Kidney glomerular epithelial cell (primary cell): ENCODE measurements around the gene TRAPPC12.
A peak's percentile ranks its signal among the peaks of the same experiment; 100 is the strongest.
"Not testable (repeated sequence)": the region's sequence is repeated elsewhere in the genome, so short reads cannot be mapped to it uniquely, and the experiment has no call there.

ENCODE experiments used
- DNase-seq: peaks from one replicate; lab custom pipeline; 2025; lab: John Stamatoyannopoulos, UW

TRAPPC12 gene

GRCh38 chr2:3486047-3487027 lies 106.8 kb downstream of the TRAPPC12 start:
- DNase-seq: no peak

- no peak for DNase-seq
Observed at GRCh38 chr2:3487028-3487425, 107.5 kb downstream of the TRAPPC12 start.

DNA sequence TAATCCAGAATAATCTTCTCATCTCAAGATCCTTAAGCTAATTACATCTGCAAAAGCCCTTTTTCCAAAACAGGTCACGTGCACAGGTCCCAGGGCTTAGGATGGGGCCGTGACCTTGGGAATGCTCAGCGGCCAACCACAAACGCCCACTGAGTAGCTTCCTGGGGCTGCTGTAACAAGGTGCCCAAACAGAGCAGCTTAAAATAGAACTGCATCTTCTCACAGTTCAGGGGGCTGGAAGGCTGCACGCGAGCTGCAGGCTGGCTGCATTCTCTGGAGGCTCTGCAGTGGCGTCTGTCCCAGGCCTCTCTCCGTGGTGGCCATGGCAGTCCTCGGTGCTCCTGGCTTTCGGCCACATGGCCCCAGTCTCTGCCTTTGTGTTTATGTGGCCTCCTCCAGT lies 107.9 kb downstream of the TRAPPC12 start:
- no peak for DNase-seq

- DNase-seq: no peak
Observed at GRCh38 chr2:3488061-3488531, 108.6 kb downstream of the TRAPPC12 start.

DNA sequence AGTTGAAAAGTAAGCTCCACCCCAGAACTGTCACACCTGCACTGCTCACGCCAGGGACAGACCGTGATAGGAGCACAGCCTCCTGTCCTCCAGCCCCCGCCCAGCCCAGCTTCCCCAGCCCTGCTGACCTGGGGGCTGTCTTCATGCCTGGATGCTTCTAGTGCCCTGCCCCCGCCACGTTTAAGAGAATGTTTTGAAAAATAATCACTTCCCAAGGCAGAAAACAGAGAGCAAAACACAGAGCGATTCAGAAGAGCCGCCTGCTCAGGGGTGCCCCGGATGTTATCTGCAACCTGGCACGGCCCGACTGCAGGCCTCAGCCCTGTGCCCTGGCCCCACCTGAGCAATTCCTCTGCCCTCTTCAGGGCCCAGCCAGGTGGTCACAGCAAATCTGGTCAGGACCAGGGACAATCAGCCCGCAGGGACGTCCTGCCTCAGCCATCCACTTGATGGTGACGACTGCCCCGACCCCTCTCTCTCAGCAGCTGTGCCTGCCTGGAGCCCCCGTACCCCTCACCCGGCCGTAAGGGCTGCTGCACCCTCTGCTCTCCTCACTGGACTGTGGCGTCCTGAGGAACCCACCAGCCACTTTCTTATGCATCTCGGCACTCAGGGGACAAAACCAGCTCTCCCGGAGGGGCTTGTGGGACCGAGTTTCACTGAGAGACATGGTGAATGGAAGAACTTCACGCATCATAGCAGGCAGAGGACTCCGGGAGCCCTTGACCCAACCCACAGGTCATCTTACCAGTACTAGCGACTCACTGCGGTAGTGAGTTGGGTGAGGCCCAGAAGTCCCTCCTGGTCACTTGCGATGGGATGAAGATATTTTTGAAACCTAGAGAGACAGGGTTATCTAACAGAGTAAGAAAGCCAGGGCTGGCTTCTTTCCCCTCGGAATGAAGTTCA lies 109.6 kb downstream of the TRAPPC12 start:
- peak; percentile 8 for DNase-seq

- DNase-seq: no peak
Observed at GRCh38 chr2:3489764-3490115, 110.2 kb downstream of the TRAPPC12 start.

DNA sequence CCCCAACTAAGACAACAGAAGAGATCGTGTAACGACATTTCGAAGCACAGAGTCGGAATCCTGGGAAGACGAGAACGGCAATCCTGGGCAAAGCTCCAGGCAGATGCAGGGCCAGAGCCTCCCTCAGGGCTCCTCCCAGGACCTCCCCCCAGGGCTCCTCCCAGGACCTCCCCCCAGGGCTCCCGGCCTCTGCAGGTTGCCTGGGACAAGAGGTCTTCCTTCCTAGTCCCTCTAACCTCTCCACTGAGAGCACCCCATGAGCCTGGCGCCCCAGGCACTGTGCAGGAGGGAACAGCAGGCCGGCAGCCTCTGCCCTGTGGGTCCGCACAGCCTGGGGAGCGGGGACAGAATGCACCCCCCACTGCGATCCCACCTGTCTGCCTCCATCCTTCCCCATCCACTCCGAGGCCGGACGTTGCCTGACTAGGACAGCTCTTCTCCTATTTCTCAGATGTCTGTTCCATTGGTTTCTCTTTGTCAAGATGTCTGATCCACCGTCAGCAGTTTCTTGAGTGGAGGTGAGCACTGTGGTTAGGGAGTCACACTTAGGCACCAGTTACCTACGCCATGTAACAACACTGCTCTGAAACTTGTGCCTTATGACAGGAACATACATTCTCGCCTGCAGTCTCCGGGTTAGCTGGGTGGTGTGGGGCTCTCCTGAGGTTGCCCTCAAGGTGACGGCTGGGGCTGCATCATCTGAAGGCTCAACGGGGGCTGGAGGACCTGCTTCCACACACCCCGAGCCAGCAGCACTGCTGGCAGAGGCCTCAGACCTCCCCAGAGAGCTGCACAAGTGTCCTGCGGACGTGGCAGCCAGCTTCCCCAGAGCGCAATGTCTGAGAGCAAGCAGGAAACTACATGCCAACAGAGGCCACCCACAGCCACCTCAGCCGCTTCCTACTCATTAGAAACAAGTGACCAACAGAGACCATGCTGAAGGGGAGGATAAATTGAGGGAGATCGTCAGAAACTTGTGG lies 111.0 kb downstream of the TRAPPC12 start:
- no peak for DNase-seq

DNA sequence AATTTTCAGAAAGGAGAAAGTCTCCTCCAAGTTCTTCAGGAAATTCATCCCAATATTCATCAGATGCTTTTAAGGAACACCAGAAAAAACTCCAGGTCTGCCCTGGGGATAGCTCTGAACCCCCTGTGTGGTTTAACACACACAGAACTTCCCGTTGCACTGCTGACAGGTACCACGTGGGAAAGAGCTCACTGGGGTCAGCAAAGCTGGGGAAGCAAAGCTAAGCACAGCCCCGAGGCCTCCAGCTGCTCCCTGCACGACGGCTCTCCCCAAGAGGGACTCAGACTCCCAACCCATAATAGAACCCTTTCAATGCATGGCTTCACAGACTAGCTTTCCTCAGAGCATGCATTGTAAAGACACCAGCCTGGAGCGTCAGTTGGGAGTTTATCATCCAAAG lies 111.8 kb downstream of the TRAPPC12 start:
- DNase-seq: no peak

- no peak for DNase-seq
Observed at GRCh38 chr2:3491716-3492474, 112.4 kb downstream of the TRAPPC12 start.

DNA sequence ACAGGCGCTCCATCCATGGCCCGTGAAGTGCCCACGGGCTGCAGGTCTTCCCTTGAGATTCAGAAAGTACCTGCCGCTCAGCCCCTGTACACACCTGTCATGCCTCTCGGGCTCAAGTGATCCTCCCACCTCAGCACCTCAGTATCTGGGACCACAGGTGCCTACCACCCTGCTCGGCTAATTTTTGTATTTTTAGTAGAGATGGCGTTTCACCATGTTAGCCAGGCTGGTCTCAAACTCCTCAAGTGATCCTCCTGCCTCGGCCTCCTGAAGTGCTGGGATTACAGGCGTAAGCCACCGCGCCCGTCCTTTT lies 112.9 kb downstream of the TRAPPC12 start:
- not testable (repeated sequence) for DNase-seq

DNA sequence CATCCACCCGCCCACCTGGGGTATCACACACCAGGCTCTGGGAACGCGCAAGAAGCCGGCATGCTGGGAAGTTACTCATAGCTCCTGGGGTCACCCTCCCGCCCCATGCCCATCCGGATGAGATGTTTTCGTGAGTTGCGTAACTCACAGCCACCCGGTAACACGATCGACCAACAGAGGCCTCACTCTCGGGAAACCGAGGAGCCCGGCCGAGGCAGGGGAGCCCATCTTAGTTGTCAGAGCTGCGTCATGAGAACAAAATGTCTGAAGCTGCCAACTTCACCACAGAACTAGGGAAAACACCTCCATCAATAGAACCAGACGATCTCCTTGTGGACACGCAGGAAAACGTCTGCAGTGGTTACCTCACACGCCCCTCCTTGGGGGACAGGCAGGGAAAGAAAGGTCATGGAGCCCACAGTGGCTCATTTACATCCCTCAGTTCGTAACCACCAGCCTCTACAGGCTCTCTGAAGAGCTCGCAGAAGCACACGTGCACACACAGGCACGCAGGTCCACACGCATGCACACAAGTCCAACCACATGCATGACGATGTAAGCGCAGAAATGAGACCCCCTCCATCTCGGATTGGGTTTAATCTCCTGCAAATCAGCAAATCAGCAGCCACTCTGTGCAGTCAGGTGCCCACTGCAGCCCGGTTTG lies 113.6 kb downstream of the TRAPPC12 start:
- DNase-seq: no peak

- DNase-seq: peak; percentile 63
Observed at GRCh38 chr2:3493615-3494007, 114.1 kb downstream of the TRAPPC12 start.

- no peak for DNase-seq
Observed at GRCh38 chr2:3494984-3495666, 115.6 kb downstream of the TRAPPC12 start.

- not testable (repeated sequence) for DNase-seq
Observed at GRCh38 chr2:3496708-3497080, 117.2 kb downstream of the TRAPPC12 start.

DNA sequence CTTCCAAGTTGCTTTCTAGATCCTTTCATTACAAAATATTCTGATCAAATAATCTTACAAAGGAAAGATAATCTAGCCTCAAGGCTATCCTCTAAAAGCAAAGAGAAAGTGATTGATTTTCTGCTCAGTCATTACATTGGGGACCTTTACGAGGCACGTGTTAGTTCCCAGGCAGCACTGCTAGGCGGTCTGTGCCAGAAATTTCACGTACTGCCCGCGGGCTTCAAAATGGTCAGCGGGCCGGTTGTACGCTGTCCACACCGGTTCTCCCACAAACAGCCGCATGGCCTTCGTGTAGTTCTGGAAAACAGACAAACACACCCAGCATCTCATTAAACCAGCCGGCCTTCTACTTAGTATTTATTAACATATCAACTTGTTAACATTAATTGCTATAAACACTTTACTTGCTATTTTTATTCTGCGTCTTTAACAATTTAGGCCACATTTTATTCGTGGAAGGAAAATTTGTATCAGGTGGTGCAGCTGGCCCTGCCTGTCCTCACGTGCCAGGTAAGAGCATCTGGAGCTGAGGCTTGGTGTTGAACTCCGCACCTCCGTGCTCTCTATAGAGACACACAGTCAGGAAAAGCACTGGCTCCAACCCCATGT lies 119.4 kb downstream of the TRAPPC12 start:
- no peak for DNase-seq

DNA sequence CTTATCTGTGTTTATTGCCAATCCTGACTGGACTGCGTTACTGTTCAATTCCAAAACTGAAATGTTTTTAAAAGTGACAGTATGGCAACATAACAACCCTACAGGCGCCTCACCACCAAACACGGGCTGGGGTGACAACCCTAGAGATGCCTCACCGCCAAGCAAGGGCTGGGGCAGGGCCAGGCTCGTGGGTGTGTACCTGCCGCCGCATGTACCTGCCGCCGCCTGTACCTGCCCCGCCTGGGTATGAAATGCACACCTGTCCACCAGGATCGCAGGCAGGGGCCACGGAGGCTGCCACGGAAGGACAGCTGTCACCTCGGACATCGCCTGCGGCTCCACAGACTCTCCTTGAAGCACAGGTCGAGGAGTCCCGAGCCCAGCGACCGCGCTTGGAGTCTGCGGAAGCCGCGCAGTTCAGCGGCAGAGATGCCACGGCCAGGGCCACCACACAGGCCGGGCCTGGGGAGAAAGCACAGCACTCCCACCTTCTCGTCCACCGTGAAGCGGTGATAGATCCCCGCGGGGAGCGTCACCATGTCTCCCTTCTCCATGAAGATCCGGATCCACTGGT lies 120.9 kb downstream of the TRAPPC12 start:
- DNase-seq: no peak

DNA sequence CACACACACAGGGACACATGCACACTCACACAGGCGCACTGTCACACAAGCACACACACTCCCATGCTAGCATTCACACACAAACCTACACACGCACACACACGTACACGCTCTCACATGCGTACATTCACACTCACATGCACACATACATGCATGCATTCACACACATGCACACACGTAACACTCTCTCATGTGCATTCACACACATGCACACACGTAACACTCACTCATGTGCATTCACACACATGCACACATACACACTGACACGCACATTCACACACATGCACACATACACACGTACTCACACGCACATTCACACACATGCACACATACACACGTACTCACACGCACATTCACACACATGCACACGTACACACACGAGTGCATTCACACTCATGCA lies 123.6 kb downstream of the TRAPPC12 start:
- no peak for DNase-seq

GRCh38 chr2:3503483-3503882 lies 124.0 kb downstream of the TRAPPC12 start:
- no peak for DNase-seq

DNA sequence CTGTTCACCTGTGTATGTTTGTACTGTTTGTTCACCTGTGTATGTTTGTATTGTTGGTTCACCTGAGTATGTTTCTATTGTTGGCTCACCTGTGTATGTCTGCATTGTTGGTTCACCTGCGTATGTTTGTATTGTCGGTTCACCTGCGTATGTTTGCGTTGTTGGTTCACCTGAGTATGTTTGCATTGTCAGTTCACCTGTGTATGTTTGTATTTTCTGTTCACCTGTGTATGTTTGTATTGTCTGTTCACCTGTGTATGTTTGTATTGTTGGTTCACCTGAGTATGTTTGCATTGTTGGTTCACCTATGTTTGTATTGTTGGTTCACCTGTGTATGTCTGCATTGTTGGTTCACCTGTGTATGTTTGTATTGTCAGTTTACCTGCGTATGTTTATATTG lies 125.2 kb downstream of the TRAPPC12 start:
- DNase-seq: no peak
